ENCODE data around the gene ABCC4.

Gene ABCC4

GRCh38 chr13:95019886-95020285 lies 281.4 kb downstream of the ABCC4 start:
- Histone ChIP-seq H3K36me3 (replicated peaks) (no peaks in the 10 kb centered on the region), H3K27me3 (ENCODE audit: low read depth) (no peaks in the 10 kb centered on the region), H3K9me3 (no peaks in the 10 kb centered on the region), H3K4me1 (no peaks in the 10 kb centered on the region), H3K4me3 (no peak overlapping the region)
- in situ Hi-C loops (cut with MboI; ENCODE audit: low sequenced_read_pairs) = no loop called here
- DNase-seq (ENCODE audit: low spot score in 2 of 2) = no peak

GRCh38 chr13:95007322-95007721 lies 293.9 kb downstream of the ABCC4 start:
- H3K4me1 ChIP-seq = peaks cover 15% of the 10 kb centered on the region
- DNase-seq (ENCODE audit: low spot score in 2 of 2) = no peak
- no peak overlapping the region for H3K4me3 ChIP-seq
- no peaks in the 10 kb centered on the region for H3K36me3 ChIP-seq (replicated peaks)
- in situ Hi-C loops (cut with MboI; ENCODE audit: low sequenced_read_pairs) = no loop called here
- H3K9me3 ChIP-seq = no peaks in the 10 kb centered on the region
- H3K27me3 ChIP-seq (ENCODE audit: low read depth) = no peaks in the 10 kb centered on the region

GRCh38 chr13:95005300-95005699 lies 296.0 kb downstream of the ABCC4 start:
- H3K9me3 ChIP-seq = no peaks in the 10 kb centered on the region
- no peak for DNase-seq (ENCODE audit: low spot score in 2 of 2)
- H3K4me1 ChIP-seq = peaks cover 15% of the 10 kb centered on the region
- no peaks in the 10 kb centered on the region for H3K27me3 ChIP-seq (ENCODE audit: low read depth)
- no peak overlapping the region for H3K4me3 ChIP-seq
- no peaks in the 10 kb centered on the region for H3K36me3 ChIP-seq (replicated peaks)
- in situ Hi-C loops (cut with MboI; ENCODE audit: low sequenced_read_pairs) = no loop called here

GRCh38 chr13:95003019-95003813 lies 298.0 kb downstream of the ABCC4 start:
- H3K27me3 ChIP-seq (ENCODE audit: low read depth) = no peaks in the 10 kb centered on the region
- no peak overlapping the region for H3K4me3 ChIP-seq
- in situ Hi-C loops (cut with MboI; ENCODE audit: low sequenced_read_pairs) = no loop called here
- DNase-seq (ENCODE audit: low spot score in 2 of 2) = peak; percentile 64 to 92
- no peaks in the 10 kb centered on the region for H3K9me3 ChIP-seq
- H3K4me1 ChIP-seq = peaks cover 15% of the 10 kb centered on the region
- no peaks in the 10 kb centered on the region for H3K36me3 ChIP-seq (replicated peaks)

- in situ Hi-C loops (cut with MboI; ENCODE audit: low sequenced_read_pairs) = no loop called here
- Histone ChIP-seq H3K4me1 (peaks cover 17% of the 10 kb centered on the region), H3K36me3 (replicated peaks) (no peaks in the 10 kb centered on the region), H3K4me3 (no peak overlapping the region), H3K9me3 (no peaks in the 10 kb centered on the region), H3K27me3 (ENCODE audit: low read depth) (no peaks in the 10 kb centered on the region)
- no peak for DNase-seq (ENCODE audit: low spot score in 2 of 2)
These were observed 299.1 kb downstream of the ABCC4 start for GRCh38 chr13:95002126-95002525.

- Histone ChIP-seq H3K36me3 (replicated peaks) (no peaks in the 10 kb centered on the region), H3K4me1 (peaks cover 31% of the 10 kb centered on the region), H3K9me3 (no peaks in the 10 kb centered on the region), H3K27me3 (ENCODE audit: low read depth) (no peaks in the 10 kb centered on the region), H3K4me3 (no peak overlapping the region)
- no peak for DNase-seq (ENCODE audit: low spot score in 2 of 2)
- in situ Hi-C loops (cut with MboI; ENCODE audit: low sequenced_read_pairs) = no loop called here
These were observed 301.4 kb downstream of the ABCC4 start for GRCh38 chr13:94999871-95000270.

- Histone ChIP-seq H3K36me3 (replicated peaks) (no peaks in the 10 kb centered on the region), H3K4me3 (no peak overlapping the region), H3K4me1 (peaks cover 43% of the 10 kb centered on the region), H3K27me3 (ENCODE audit: low read depth) (no peaks in the 10 kb centered on the region), H3K9me3 (no peaks in the 10 kb centered on the region)
- DNase-seq (ENCODE audit: low spot score in 2 of 2) = no peak
- in situ Hi-C loops (cut with MboI; ENCODE audit: low sequenced_read_pairs) = no loop called here
These were observed 304.1 kb downstream of the ABCC4 start for GRCh38 chr13:94997126-94997525.

GRCh38 chr13:94996445-94996844 lies 304.8 kb downstream of the ABCC4 start:
- Histone ChIP-seq H3K9me3 (no peaks in the 10 kb centered on the region), H3K27me3 (ENCODE audit: low read depth) (no peaks in the 10 kb centered on the region), H3K36me3 (replicated peaks) (no peaks in the 10 kb centered on the region), H3K4me1 (peaks cover 50% of the 10 kb centered on the region), H3K4me3 (no peak overlapping the region)
- in situ Hi-C loops (cut with MboI; ENCODE audit: low sequenced_read_pairs) = no loop called here
- DNase-seq (ENCODE audit: low spot score in 2 of 2) = peak in 1 of 2 experiments; percentile 16

- Histone ChIP-seq H3K9me3 (no peaks in the 10 kb centered on the region), H3K27me3 (ENCODE audit: low read depth) (no peaks in the 10 kb centered on the region), H3K36me3 (replicated peaks) (no peaks in the 10 kb centered on the region), H3K4me3 (no peak overlapping the region), H3K4me1 (peaks cover 53% of the 10 kb centered on the region)
- in situ Hi-C loops (cut with MboI; ENCODE audit: low sequenced_read_pairs) = no loop called here
- DNase-seq (ENCODE audit: low spot score in 2 of 2) = peak; percentile 72 to 93
These were observed 306.7 kb downstream of the ABCC4 start for GRCh38 chr13:94994506-94994905.

- no peaks in the 10 kb centered on the region for H3K36me3 ChIP-seq (replicated peaks)
- in situ Hi-C loops (cut with MboI; ENCODE audit: low sequenced_read_pairs) = no loop called here
- H3K4me1 ChIP-seq = peaks cover 56% of the 10 kb centered on the region
- H3K27me3 ChIP-seq (ENCODE audit: low read depth) = no peaks in the 10 kb centered on the region
- H3K4me3 ChIP-seq = no peak overlapping the region
- DNase-seq (ENCODE audit: low spot score in 2 of 2) = no peak
- H3K9me3 ChIP-seq = no peaks in the 10 kb centered on the region
These were observed 307.6 kb downstream of the ABCC4 start for GRCh38 chr13:94993616-94994015.

GRCh38 chr13:94992036-94992960 lies 309.0 kb downstream of the ABCC4 start:
- in situ Hi-C loops (cut with MboI; ENCODE audit: low sequenced_read_pairs) = no loop called here
- peak in 1 of 2 experiments; percentile 34 for DNase-seq (ENCODE audit: low spot score in 2 of 2)
- Histone ChIP-seq H3K9me3 (no peaks in the 10 kb centered on the region), H3K27me3 (ENCODE audit: low read depth) (no peaks in the 10 kb centered on the region), H3K4me3 (no peak overlapping the region), H3K4me1 (peaks cover 56% of the 10 kb centered on the region), H3K36me3 (replicated peaks) (no peaks in the 10 kb centered on the region)

GRCh38 chr13:94988654-94989053 lies 312.6 kb downstream of the ABCC4 start:
- H3K36me3 ChIP-seq (replicated peaks) = no peaks in the 10 kb centered on the region
- H3K27me3 ChIP-seq (ENCODE audit: low read depth) = no peaks in the 10 kb centered on the region
- H3K4me1 ChIP-seq = peaks cover 45% of the 10 kb centered on the region
- in situ Hi-C loops (cut with MboI; ENCODE audit: low sequenced_read_pairs) = no loop called here
- H3K4me3 ChIP-seq = no peak overlapping the region
- peak; percentile 49 to 51 for DNase-seq (ENCODE audit: low spot score in 2 of 2)
- no peaks in the 10 kb centered on the region for H3K9me3 ChIP-seq

- H3K27me3 ChIP-seq (ENCODE audit: low read depth) = no peaks in the 10 kb centered on the region
- H3K4me1 ChIP-seq = peaks cover 40% of the 10 kb centered on the region
- in situ Hi-C loops (cut with MboI; ENCODE audit: low sequenced_read_pairs) = no loop called here
- H3K9me3 ChIP-seq = no peaks in the 10 kb centered on the region
- no peak for DNase-seq (ENCODE audit: low spot score in 2 of 2)
- no peak overlapping the region for H3K4me3 ChIP-seq
- no peaks in the 10 kb centered on the region for H3K36me3 ChIP-seq (replicated peaks)
These were observed 313.4 kb downstream of the ABCC4 start for GRCh38 chr13:94987869-94988268.

- no peaks in the 10 kb centered on the region for H3K27me3 ChIP-seq (ENCODE audit: low read depth)
- in situ Hi-C loops (cut with MboI; ENCODE audit: low sequenced_read_pairs) = no loop called here
- no peak overlapping the region for H3K4me3 ChIP-seq
- peaks cover 32% of the 10 kb centered on the region for H3K4me1 ChIP-seq
- no peak for DNase-seq (ENCODE audit: low spot score in 2 of 2)
- H3K36me3 ChIP-seq (replicated peaks) = no peaks in the 10 kb centered on the region
- H3K9me3 ChIP-seq = no peaks in the 10 kb centered on the region
These were observed 314.2 kb downstream of the ABCC4 start for GRCh38 chr13:94987081-94987480.
